ENCODE measurements around the gene MLXIP.
A peak's percentile ranks its signal among the peaks of the same experiment; 100 is the strongest.

DNA sequence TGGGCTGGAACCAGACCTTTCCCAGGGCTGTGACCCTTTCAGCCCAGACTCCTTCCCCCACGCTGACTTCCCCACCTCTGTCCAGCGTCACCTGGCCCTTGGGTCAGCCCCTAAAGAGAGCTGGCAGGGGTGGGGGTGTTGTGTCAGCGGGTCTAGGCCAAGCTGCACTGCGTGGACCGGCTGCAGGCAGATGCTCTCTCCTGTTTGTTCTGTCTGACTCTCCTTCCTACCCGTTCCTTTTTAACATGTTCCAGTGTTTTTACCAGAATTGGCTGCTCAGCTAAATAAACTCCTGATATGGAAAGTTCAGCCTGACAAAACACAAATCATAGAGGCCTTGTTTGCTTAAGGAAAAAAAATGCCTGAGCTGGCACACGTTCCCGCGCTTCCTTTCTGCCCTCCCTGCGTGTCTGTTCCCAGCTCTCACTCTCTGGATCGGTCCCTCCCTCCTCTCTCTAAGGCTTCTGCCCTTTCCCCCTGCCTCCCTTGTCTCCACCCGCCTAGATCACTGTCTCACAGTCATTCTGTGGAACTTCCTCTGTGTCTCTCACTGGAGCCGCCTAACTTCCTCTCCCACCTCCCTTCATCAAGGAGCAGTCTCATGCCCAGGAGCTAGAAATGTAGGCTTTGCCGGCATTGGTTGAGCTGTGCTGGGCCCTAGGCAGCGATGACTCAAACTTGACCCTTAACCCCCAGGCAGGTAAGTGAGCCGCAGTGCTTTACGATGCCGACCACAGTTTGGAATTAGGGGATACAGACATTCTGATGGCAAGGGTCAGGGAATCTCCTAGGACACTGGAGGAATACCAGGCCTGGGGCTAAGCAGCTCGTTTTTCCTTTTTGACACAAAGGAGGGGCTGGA lies 15.5 kb upstream of the MLXIP start:
- TF ChIP-seq, protein P1, sequence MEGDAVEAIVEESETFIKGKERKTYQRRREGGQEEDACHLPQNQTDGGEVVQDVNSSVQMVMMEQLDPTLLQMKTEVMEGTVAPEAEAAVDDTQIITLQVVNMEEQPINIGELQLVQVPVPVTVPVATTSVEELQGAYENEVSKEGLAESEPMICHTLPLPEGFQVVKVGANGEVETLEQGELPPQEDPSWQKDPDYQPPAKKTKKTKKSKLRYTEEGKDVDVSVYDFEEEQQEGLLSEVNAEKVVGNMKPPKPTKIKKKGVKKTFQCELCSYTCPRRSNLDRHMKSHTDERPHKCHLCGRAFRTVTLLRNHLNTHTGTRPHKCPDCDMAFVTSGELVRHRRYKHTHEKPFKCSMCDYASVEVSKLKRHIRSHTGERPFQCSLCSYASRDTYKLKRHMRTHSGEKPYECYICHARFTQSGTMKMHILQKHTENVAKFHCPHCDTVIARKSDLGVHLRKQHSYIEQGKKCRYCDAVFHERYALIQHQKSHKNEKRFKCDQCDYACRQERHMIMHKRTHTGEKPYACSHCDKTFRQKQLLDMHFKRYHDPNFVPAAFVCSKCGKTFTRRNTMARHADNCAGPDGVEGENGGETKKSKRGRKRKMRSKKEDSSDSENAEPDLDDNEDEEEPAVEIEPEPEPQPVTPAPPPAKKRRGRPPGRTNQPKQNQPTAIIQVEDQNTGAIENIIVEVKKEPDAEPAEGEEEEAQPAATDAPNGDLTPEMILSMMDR (IDR thresholded peaks at IDR 0.05): no peak
- peak in 1 of 4 donors; percentile 21 for TF ChIP-seq POLR2A (IDR thresholded peaks at IDR 0.05)
- peak in 1 of 2 donors; percentile 21 for TF ChIP-seq POLR2AphosphoS5 (IDR thresholded peaks at IDR 0.05)
